Suppressor macrophage (primary cell): ENCODE data around the gene FHIT.

ENCODE experiments used
- DNase-seq, 4 experiments: peaks; one replicate each; pipeline ENCODE4 v3.0.0-alpha.2; 2020 to 2022
- total RNA-seq, 17 experiments: gene quantifications; one replicate each; lab custom pipeline; 2026; ENCODE audit warnings: mixed read lengths in 6 of 17, inconsistent platforms in 3 of 17; lab: John Stamatoyannopoulos, UW

The FHIT gene
- 1.5 to 9.1 (median 4.8) reads per million in 17 experiments for total RNA-seq

DNA sequence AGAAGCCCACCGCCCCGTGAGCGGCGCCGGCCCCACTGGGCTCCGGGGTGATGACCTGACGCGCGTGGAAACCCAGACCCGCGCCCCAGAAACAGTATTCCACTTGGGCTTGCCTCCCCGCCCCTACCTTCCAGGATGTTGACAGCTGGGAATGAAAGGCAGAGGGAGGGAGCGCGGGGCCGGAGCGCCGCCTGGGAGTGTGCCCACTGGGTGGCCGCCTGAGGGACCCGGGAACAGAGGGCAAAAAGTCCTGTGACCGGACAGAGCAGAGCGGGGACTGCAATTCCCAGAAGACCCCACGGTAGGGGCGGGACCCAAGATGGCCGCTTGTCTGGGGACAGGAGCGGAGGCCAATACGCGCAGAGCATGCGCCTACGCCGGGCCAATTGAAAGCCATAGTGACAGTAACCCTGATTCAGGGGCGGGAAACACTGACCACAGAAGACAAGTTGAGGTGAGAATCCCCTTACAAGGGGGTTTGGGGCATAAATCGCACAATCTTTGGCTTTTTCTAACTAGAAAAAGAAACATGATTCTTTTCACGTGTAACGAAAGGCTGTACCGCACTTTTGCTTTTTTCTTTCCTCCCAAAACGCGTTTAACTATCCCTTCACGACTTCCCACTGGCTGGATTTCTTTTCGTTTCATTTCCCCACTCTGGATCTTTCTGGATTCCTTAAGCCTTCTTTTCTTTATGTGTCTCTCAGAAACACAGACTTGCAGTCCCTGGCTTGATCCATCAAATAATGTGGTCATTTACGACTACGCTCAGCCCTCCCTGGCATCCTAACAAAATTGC lies at the start of gene FHIT:
Gene FHIT, minus strand, starts transcription at position 279 of the 799 bp plus-strand sequence.
- DNase-seq, result peak; percentile 96 to 97 (median 97)

DNA sequence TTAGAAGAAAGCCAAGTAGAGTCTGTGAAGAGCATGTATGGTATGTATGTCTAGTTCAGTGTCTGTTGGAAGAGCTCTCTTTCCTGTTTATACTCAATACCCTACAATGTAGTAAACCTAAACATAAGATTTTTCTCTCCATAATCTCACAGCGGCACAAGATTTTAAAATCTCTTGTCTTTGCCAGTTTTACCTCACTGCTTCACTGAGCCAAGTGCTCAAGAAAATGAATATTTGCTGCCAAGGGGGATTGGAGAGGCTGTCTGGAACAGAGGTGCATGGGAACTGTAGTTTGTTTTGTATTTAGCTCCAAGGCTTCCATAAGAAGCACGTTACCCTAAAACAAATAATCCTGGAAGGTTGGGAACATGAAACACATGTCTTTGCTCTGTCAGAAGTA lies 49.5 kb upstream of the FHIT start:
- DNase-seq, result no peak

DNA sequence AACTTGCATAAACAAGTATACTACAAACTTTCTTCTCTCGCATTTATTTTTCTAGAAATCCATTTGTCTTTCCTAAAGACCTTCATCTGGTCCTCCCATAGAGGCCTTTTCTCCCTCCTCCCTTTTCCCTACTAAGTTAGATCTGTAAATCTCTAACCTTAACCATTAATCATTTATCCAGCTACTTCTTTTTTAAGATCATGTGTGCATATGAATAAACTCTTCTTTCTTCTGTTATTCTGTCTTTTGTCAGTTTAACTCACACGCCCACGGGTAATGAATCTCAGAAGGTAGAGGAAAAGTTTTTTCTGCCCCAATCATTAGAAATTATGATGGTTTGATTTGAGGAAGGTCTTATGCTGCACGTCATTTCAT lies 48.7 kb upstream of the FHIT start:
- DNase-seq, result no peak

DNA sequence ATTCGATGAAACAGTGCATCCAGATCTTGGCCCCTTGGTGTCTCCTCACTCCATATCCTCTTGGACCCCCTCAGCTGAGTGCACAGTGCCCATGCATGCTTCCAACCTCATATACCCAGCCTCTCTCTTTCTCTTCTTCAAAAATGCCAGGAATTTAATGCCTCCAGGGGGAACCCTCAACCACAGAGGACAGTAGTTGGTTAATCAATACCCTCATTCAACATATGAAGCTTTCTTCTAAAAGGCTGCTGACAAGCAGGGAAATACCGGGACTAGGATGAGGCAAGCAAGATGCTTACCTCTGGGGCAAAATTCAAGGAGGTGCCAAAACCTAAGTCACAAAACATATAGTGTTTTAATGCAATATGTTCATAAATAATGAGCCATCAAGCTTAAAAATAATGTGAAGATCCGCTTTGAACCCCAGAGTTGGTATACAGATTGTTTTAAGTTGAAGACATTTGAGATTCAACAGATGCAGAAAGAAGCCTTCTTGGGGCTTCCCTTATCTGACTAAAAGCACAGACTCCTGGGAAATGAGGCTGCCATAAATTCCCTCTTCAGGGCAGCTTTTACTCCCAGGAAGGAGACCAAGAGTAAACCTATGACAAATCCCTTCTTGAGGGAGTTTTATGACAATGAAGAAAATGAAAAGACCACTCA lies 48.2 kb upstream of the FHIT start:
- no peak for DNase-seq

DNA sequence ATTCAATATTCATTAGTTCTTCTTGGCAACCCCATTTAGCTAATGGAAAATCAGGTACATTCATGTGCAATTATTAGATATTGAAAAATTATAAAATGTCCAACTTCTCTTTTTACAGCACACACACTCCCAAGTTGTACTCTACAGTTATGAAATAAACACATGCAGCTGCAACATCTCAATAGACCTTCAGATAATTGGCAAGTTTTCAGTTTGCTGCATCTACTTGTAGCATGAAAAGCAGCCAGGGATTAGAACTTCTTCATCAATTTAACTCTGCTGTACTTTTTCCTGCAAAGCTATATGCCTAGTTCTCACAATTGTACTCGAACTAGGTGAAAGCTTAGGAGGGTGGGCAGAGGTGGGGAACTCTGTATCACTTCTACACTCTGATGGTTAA lies 46.6 kb upstream of the FHIT start:
- no peak for DNase-seq

DNA sequence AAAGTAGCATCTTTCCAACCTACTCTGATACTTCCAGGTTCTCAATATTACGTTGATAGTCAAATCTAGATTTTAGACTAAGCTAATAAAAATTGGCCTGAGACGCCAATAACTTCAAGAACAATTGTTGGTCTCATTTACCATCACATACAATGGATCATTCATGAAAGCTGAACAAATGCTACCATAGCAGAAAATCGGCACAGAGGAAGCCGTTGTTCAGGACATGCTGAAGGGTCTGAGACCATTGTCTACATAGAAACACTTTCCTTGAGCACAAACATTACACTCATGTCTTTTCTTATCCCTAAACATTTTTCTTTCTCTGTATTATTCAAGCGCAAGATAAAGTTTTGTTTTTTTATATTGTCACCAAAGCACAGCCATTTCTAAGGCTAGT lies 37.2 kb upstream of the FHIT start:
- DNase-seq, result no peak

DNA sequence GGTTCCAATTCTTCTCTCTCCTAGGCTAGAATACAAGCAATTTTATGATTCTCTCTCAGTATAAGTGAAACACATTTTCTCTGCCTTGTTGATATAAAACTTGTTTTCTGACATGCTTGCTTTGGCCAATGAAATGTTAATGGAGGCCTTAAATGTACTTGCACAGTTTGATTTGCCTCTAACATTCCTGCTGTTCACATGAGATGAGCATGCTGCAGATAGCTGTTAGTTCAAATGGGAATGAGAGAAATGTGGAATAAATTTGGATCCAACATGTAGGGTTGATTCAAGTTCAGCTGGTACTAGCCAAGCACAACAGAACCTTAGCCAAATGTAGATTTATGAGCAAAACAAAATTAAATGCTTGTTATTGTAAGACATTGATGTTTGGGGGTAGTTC lies 32.6 kb upstream of the FHIT start:
- no peak for DNase-seq

DNA sequence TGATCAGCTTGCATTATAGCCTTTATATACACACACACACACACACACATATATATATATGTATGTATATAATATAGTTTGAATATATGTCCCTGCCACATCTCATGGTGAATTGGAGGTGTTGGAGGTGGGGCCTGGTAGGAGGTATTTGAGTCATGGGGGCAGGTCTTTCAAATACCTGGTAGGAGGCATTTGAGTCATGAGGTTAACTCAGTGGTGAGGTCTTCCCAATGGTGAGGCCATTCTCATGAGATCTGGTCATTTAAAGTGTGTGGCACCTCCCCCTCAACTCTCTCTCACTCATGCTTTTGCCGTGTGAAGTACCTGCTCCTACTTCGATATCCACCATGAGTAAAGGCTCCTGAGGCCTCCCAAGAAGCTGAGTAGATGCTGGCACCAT lies 27.5 kb upstream of the FHIT start:
- DNase-seq, result no peak

DNA sequence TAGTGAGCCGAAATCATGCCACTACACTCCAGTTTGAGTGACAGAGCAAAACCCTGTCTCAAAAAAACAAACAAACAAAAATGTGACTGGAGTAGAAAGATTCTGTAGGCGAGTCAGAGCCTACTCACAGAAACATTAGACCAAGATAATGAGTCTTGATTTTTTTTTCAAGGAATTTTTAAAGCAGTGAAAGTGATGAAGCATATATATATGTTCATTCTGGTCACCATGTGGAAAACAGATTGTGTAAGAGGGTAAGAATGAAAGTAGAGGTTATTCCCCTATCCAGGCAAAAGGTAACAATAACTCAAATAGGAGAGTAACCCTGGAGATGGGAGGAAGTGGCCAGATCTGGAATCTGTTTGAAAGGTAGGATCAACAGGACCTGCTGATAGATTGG lies 26.2 kb upstream of the FHIT start:
- DNase-seq, result no peak

DNA sequence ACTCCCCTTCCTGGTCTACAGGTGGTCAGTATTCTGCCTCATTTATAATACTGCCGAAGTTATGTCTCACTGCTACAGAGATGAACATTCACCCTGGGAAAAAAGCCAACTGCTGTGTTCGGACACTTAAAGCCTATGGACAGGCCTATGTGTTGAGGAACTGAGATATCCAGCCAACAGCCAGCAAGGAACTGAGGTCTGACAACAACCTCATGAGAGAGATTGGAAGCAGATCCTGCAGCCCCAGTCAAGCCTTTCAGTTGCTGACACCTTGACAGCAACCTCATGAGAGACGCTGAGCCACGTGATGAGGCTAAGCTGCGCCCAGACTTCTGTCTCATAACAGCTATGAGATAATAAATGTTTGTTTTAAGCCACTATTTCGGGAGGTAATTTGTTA lies 18.2 kb upstream of the FHIT start:
- no peak for DNase-seq

DNA sequence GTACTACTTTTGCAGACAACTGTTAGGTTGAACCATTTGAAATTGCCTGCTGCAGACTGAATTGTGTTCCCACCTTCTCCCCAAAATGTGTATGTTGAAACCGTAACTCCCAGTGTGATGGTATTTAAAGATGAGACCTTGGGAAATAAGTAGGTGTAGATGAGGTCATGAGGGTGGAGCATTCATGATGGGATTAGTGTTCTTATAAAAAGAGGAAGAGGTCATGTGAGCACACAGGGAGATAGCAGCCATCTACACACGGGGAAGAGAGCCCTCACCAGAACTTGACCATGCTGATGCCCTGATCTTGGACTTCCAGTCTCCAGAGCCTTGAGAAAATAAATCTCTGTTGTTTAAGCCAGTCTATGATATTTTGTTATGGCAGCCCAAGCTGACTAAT lies 17.4 kb upstream of the FHIT start:
- peak; percentile 38 to 81 (median 57) for DNase-seq

DNA sequence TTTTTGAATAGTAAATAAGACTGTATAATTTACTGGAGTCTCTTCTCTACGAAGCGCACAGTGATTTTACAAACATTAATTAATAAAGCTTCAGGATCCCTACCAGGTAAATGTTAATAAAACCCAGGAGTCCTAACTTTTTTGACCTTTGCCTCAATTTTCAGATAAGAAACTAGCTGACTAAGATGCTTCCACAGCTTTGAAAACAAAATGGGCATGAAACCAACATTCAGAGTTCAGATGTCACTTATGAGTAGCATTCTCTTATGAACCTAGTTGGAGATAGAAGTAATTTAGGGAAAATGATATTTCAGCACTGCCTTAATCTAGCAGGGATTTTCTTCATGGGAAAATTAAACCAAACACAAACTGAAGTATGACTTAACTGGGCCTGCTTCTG lies 13.0 kb upstream of the FHIT start:
- no peak for DNase-seq

DNA sequence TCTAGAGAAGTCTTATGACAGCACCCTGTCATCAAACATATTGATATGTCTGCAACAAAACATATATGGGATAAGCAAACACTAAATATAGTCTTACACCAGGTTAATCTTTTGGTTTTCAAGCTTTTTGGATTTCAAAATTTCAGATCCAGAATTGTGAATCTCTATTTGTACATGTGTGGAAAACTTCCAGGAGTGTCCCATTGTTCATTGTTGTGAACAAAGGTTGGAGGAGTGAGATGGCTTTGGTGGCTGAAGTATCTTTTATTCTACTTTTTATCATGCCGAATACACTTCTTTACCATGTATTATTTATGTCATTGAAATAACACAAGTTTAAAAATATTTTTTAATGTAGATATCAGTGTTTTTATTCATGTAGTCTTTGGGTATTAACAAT lies 5.9 kb upstream of the FHIT start:
- DNase-seq, result no peak

DNA sequence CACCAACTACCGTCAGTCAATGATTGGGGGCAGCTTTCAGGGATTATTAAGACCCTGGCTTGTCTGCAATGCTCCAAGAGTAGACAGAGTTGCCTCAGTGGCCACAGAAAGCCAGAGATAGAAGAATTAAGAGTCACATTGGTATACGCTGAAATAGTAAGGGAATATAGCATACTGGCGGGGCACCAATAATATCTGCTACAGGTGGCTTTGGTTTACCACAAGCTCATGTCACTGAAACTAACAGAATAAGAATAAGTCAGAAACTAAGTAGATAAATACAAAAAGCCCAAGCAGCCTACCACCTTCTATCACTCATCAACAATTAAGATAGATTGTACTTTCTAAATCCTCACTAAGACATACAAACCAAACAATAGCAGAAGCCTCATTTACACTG lies 2.5 kb upstream of the FHIT start:
- DNase-seq, result no peak

DNA sequence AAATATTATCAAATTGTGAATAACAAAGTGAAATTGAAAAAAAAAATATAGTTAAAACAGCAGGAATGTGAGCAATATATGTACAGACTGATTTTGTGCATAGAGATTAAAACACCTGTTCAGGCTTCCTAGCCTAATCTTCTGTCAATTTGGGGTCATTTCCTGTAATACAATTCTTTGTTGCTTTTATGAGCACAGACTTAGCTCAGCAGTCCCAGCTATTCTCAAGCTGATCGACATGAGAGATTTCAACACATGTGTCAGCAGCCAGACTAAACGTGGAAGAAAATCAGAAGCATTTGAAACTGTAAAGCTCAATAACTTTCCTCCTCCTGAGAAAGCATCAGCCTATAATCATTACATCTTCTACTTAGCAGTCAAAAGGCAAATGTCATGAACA lies 1.6 kb upstream of the FHIT start:
- no peak for DNase-seq

DNA sequence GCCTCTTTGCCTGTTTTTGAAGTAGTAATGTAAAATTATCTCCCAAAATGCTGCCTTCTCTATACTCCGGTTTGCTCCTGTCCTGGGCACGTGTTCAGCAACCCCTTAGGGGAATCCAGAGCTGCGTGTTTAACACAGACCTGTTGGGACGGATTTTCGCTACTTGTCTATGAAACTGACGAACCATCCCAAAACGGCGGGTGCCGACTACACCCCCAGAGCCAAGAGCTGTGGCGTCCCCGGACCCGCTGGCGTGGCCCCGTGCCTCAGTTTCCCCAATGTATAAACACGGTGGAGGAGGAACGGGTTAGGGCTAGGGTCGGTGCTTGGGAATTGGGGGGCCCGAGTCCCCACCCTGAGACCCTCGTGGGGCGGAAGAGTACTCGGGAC lies 473 bp downstream of the FHIT start:
- DNase-seq, result peak in 3 of 4 experiments; percentile 16 to 23 (median 18)

DNA sequence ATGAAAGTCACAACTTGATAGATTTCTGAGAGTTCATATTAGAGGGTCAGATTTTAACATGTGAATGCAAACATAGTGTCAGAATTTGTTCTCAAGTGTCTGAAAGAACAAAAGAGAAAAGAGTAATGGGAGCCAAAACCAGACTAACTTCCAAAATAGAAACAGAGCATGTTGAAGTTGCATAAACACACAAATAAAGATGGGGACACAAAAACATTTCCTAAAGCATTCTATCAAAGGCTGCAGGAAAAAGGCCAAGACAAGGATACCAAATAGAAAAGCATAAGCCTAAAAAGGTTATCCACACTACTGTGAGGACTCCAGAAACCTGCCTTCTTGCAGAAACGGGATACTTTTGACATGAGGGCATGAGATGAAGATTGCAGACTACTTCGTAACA lies 2.8 kb downstream of the FHIT start:
- no peak for DNase-seq

DNA sequence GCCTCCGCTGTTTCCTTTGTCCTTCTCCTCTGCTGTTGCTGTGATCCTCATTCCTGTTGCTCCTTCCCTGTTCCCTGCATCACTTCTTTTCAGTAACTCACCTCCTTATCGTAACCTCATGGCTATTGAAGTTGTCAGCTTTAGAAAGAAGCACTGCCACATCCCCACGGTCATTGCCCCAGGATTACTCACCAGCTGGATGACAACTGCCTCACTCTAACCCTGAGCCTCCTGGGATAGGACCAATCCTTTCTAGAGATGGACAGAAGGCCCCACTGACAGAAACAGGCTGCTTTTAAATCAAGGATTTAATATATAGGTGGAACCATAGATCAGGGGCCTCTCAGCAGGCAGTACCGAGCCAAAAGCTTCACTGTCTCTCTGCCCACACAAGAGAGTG lies 4.1 kb downstream of the FHIT start:
- DNase-seq, result no peak

DNA sequence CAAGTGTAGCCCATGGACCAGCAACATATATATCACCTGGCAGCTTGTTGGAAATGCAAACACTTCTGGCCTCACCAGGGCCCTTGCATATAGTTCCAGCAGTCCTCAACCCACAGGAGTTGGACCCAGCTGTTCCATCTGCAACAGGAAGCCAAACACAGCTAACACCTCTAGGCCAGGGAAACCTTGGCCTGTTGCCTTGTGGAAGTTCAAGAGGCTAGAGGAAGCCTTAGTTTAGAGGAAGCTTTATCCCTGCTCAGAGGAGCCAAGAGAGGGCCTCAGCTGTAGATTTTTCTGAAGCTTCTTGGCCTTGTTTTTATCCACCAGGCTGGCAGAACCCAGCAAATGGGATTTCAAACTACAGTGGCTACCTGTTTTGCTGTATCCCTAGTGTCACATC lies 11.4 kb downstream of the FHIT start:
- peak in 1 of 4 experiments; percentile 4 for DNase-seq

DNA sequence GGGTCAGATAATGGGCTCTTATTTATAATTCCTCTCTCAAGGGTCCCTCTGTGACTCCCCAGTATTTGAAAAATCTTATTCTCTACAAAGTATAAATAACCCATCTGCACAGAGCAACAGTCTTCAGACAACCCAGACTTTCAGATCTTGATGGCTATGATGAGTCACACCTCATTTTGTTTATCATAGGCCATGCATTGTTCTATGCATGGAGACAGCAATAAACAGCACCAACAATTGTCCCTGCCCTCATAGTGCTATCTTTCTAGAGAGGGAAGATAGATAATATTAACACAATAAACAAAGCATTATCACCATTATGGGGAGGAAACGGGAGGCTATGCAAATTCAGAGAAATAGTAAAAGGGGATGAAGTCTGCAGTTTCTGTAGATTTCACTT lies 13.4 kb downstream of the FHIT start:
- no peak for DNase-seq

DNA sequence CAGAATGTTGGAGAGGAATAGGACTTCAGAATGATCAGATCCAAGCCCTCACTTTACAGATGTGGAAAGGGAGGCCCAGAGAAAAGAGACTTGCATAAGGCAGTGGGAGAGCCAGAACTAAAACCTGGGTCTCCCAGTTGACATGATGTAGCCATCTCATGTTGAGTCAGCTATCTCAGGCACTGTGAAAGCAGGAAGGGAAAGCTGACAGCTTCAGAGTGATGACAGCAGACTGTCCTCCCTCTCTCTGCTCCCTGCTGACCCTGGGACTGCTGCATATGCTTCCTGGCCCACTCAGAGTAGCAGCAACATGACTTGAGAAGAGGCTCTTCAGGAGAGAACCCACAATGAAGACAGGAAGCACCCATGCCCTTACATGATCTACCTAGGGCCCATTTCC lies 14.7 kb downstream of the FHIT start:
- DNase-seq, result peak; percentile 19 to 47 (median 42)

DNA sequence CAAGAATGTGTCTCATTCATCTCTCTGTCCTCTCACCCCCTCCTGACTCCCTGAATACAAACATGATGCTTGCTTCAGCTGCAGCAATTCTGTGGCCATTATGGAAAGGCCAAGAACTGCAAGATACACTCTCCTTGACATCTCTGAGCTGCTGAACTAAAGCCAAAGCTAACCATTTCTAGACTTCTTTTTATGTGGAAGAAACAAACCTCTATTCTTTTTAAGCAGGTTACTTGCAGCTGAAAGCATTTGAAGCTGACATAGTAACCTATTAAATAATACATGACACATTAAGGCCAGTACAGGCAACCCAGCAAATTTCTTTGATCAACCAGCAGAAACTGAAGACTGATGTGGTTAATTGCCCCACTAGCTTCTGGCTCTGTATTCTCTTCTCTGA lies 17.5 kb downstream of the FHIT start:
- DNase-seq, result no peak

DNA sequence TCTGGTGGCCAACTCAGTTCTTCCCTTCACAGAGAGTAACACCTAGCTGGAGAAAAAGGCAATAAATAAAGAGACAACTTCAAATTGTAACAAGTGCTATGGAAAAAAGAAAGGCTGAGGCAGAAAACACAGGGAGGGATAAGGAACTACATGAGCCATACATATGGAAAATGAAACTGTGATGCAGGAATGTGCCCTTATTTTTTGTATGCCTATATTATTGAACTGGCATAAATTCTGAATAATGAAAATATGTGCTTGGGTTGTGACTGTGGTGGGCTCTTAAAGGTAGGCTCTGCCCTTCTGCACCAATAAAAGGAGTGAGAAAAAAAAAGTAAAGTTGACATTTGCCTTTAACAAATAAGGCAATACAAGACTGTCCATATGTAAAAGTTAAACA lies 19.6 kb downstream of the FHIT start:
- DNase-seq, result no peak

DNA sequence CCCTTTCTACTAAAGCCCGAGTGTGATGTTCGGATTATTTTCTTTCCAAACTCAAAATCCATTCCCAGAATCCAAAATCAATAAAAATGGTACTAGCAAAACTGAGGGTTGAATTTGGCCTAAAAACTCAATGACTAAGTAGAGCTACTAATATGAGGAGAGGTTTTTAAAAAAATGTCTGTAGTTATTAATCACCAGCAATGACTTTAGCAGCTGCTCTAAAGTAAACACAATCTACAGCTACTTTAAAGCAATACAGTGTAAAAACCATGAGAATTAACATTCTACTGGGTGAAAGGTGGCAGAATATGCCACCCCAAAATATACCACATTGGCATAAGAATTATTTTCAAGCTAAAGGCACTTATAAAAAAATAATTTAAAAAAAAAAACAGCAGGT lies 23.5 kb downstream of the FHIT start:
- no peak for DNase-seq
